ENCODE data around the gene DENND4B.
"Not testable (repeated sequence)": the region's sequence is repeated elsewhere in the genome, so short reads cannot be mapped to it uniquely, and the experiment has no call there.

The DENND4B gene, protein sequence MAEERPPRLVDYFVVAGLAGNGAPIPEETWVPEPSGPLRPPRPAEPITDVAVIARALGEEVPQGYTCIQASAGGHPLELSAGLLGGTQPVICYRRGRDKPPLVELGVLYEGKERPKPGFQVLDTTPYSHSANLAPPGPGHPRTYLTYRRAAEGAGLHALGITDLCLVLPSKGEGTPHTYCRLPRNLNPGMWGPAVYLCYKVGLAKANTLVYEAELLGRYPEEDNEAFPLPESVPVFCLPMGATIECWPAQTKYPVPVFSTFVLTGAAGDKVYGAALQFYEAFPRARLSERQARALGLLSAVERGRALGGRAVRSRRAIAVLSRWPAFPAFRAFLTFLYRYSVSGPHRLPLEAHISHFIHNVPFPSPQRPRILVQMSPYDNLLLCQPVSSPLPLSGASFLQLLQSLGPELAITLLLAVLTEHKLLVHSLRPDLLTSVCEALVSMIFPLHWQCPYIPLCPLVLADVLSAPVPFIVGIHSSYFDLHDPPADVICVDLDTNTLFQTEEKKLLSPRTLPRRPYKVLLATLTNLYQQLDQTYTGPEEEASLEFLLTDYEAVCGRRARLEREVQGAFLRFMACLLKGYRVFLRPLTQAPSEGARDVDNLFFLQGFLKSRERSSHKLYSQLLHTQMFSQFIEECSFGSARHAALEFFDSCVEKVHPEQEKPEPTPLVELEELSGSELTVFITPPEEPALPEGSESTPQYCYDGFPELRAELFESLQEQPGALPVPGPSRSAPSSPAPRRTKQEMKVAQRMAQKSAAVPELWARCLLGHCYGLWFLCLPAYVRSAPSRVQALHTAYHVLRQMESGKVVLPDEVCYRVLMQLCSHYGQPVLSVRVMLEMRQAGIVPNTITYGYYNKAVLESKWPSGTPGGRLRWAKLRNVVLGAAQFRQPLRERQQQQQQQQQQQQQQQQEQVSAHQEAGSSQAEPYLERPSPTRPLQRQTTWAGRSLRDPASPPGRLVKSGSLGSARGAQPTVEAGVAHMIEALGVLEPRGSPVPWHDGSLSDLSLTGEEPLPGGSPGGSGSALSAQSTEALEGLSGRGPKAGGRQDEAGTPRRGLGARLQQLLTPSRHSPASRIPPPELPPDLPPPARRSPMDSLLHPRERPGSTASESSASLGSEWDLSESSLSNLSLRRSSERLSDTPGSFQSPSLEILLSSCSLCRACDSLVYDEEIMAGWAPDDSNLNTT (N-terminal part only)

GRCh38 chr1:153946622-153947241 is at the start of gene DENND4B:
DENND4B (minus strand) TSS chr1:153946718; CDS start chr1:153944374, 2,344 bp downstream.
- peak within 1 kb of the TSS; percentile 90 for H3K4me3 Mint-ChIP-seq
- H3K36me3 Mint-ChIP-seq (ENCODE audit: low read depth), result peaks cover 92% of the 10 kb centered on the region
- peak within 1 kb of the TSS; percentile 99 for H3K27ac Mint-ChIP-seq
- H3K4me1 Mint-ChIP-seq (ENCODE audit: low read depth), result peaks cover 83% of the 10 kb centered on the region
- intact Hi-C loops (cut with micrococcal nuclease), result loop anchor here (1.0 to 10.0 kb wide), 3 partner anchors 12 to 152 kb away; partner anchors contain the start of genes CRTC2 and SLC39A1
- no peaks in the 10 kb centered on the region for H3K27me3 Mint-ChIP-seq
- no peaks in the 10 kb centered on the region for H3K9me3 Mint-ChIP-seq

- peaks cover 53% of the 10 kb centered on the region for H3K36me3 Mint-ChIP-seq (ENCODE audit: low read depth)
- H3K27ac Mint-ChIP-seq, result no peak overlapping the region
- no peak overlapping the region for H3K4me3 Mint-ChIP-seq
- no peaks in the 10 kb centered on the region for H3K27me3 Mint-ChIP-seq
- no peaks in the 10 kb centered on the region for H3K9me3 Mint-ChIP-seq
- intact Hi-C loops (cut with micrococcal nuclease), result no loop called here
- H3K4me1 Mint-ChIP-seq (ENCODE audit: low read depth), result peaks cover 27% of the 10 kb centered on the region
Measured at GRCh38 chr1:153995640-153996039, 49.1 kb upstream of the DENND4B start.

GRCh38 chr1:153995202-153995601 is 48.7 kb upstream of the DENND4B start:
- Mint-ChIP-seq H3K27me3 (no peaks in the 10 kb centered on the region), H3K4me1 (ENCODE audit: low read depth) (peaks cover 30% of the 10 kb centered on the region), H3K36me3 (ENCODE audit: low read depth) (peaks cover 56% of the 10 kb centered on the region), H3K27ac (no peak overlapping the region), H3K4me3 (no peak overlapping the region), H3K9me3 (no peaks in the 10 kb centered on the region)
- intact Hi-C loops (cut with micrococcal nuclease), result no loop called here

- Mint-ChIP-seq H3K27ac (peak overlapping the region; percentile 98), H3K36me3 (ENCODE audit: low read depth) (peaks cover 56% of the 10 kb centered on the region)
Measured at GRCh38 chr1:153991806-153992205, 45.3 kb upstream of the DENND4B start.

GRCh38 chr1:153991151-153991630 is 44.7 kb upstream of the DENND4B start:
- no peaks in the 10 kb centered on the region for H3K27me3 Mint-ChIP-seq
- peak overlapping the region; percentile 98 for H3K27ac Mint-ChIP-seq
- peaks cover 56% of the 10 kb centered on the region for H3K36me3 Mint-ChIP-seq (ENCODE audit: low read depth)
- no peaks in the 10 kb centered on the region for H3K9me3 Mint-ChIP-seq
- H3K4me1 Mint-ChIP-seq (ENCODE audit: low read depth), result peaks cover 48% of the 10 kb centered on the region
- peak overlapping the region; percentile 91 for H3K4me3 Mint-ChIP-seq
- intact Hi-C loops (cut with micrococcal nuclease), result loop anchor here (2.0 to 5.0 kb wide), 2 partner anchors 191 to 320 kb away; partner anchors contain the start of gene ILF2

More at GRCh38 chr1:153991806-153992205, 45.3 kb upstream of the DENND4B start:
- intact Hi-C loops (cut with micrococcal nuclease), result loop anchor here (2.0 to 5.0 kb wide), 2 partner anchors 190 to 321 kb away; partner anchors contain the start of gene ILF2
- peak overlapping the region; percentile 91 for H3K4me3 Mint-ChIP-seq
- peaks cover 42% of the 10 kb centered on the region for H3K4me1 Mint-ChIP-seq (ENCODE audit: low read depth)
- H3K27me3 Mint-ChIP-seq, result no peaks in the 10 kb centered on the region
- H3K9me3 Mint-ChIP-seq, result no peaks in the 10 kb centered on the region

- intact Hi-C loops (cut with micrococcal nuclease), result loop anchor here (2.0 to 5.0 kb wide), 2 partner anchors 192 to 320 kb away; partner anchors contain the start of gene ILF2
- Mint-ChIP-seq H3K4me1 (ENCODE audit: low read depth) (peaks cover 52% of the 10 kb centered on the region), H3K9me3 (no peaks in the 10 kb centered on the region), H3K27me3 (no peaks in the 10 kb centered on the region), H3K4me3 (peak within 1 kb of the TSS; percentile 91), H3K27ac (peak within 1 kb of the TSS; percentile 98), H3K36me3 (ENCODE audit: low read depth) (peaks cover 51% of the 10 kb centered on the region)
Measured at GRCh38 chr1:153990468-153991150, 44.1 kb upstream of the DENND4B start, which contains the start of gene RPS27. RPS27 (plus strand) TSS chr1:153990762; CDS start chr1:153990797, 35 bp downstream.

GRCh38 chr1:153987621-153988020 is 41.1 kb upstream of the DENND4B start:
- Mint-ChIP-seq H3K4me3 (no peak overlapping the region), H3K27me3 (no peaks in the 10 kb centered on the region), H3K36me3 (ENCODE audit: low read depth) (peaks cover 33% of the 10 kb centered on the region), H3K9me3 (no peaks in the 10 kb centered on the region), H3K27ac (peak overlapping the region; percentile 61), H3K4me1 (ENCODE audit: low read depth) (peaks cover 64% of the 10 kb centered on the region)
- intact Hi-C loops (cut with micrococcal nuclease), result loop anchor here (2.0 to 5.0 kb wide), 3 partner anchors 43 to 191 kb away; partner anchors contain the start of gene GATAD2B

DNA sequence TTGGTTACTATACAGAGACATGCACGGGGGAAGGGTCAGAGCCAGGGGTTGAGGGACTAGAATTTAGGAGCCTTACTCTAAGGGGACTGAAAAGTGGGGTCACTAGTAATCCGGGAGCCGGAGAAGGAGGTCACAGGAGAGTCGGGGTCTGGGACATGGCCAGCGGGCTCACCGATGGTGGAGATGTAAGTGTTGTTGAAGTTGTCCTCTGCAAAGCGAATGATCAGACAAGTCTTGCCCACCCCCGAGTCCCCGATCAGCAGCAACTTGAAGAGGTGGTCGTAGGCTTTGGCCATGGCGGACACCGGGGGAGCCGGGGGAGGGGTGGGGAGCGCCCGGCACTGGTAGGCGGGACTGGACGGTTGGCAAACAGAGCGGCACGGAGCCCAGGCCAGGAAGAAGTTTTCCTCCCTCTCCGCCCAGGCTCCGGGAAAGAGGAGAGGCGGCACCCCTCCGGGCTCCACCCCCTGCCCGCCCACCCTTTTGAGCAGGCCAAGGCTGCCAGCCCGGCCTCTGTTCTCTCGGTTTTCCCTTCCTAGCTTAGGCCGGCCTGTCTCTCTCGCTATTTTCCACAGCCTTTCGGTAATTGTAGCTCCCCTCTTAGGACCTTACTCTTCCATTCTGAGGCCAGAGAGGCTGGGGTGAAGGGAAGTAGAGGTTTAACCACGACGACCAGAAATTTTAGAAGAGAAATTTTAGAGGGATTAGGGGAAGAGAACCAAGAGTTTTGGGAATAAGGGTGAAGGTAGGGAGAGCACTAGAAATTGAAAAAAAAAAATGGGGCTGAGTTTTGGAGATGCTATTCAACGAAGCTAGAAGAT is 39.6 kb upstream of the DENND4B start, which contains the start of gene RAB13:
TSS of gene RAB13 (minus strand) at position 399 of the 821 bp plus-strand sequence. CDS start at position 296, 103 bp downstream.
- Mint-ChIP-seq H3K9me3 (no peaks in the 10 kb centered on the region), H3K27ac (peak within 1 kb of the TSS; percentile 61), H3K4me3 (peak within 1 kb of the TSS; percentile 86), H3K36me3 (ENCODE audit: low read depth) (peaks cover 30% of the 10 kb centered on the region), H3K4me1 (ENCODE audit: low read depth) (peaks cover 68% of the 10 kb centered on the region), H3K27me3 (no peaks in the 10 kb centered on the region)
- intact Hi-C loops (cut with micrococcal nuclease), result loop anchor here (1.0 to 5.0 kb wide), 4 partner anchors 41 to 189 kb away; partner anchors contain the start of gene GATAD2B

- peak overlapping the region; percentile 61 for H3K27ac Mint-ChIP-seq
- H3K27me3 Mint-ChIP-seq, result no peaks in the 10 kb centered on the region
- peak overlapping the region; percentile 86 for H3K4me3 Mint-ChIP-seq
- H3K4me1 Mint-ChIP-seq (ENCODE audit: low read depth), result peaks cover 65% of the 10 kb centered on the region
- intact Hi-C loops (cut with micrococcal nuclease), result loop anchor here (5.0 kb wide), 1 partner anchor 63 kb away; the partner anchor contains the start of gene GATAD2B
- no peaks in the 10 kb centered on the region for H3K9me3 Mint-ChIP-seq
- H3K36me3 Mint-ChIP-seq (ENCODE audit: low read depth), result peaks cover 27% of the 10 kb centered on the region
Measured at GRCh38 chr1:153985341-153985912, 38.9 kb upstream of the DENND4B start.

DNA sequence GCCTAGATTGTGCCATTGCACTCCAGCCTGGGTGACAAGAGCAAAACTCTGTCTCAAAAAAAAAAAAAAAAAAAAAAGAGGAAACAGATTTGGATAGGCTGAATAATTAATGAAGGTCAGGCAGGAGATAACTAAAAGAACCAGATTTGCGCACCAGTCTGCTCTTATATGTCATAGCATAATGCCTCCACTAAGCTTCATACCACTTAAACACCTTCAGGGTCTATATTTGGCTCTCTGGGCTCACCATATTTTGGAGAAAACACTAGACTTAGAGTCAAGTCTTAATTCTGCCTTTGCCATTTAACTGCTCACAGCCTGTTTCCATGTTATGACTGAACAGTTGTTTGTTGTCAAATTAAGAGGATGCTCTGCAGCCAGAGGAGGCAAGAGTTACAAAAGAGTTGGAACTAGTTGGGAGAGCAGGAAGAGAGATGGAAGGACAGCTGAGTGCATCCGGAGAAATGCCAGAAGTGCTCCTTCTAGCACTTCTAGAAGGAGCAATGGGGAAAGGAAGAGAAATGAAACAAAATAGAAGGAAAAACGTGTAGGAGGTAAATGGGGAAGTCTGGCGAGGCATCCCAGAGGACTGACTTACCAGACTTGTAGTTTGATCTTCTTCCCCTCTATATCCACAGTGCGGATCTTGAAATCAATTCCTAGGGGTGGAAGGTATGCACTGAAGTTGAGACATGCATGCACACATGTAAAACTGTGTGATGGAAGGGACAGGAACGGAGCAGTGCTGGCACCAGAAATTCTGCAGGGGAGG is 37.8 kb upstream of the DENND4B start:
- Mint-ChIP-seq H3K27ac (peak overlapping the region; percentile 48), H3K36me3 (ENCODE audit: low read depth) (peaks cover 34% of the 10 kb centered on the region), H3K4me1 (ENCODE audit: low read depth) (peaks cover 58% of the 10 kb centered on the region), H3K4me3 (peak overlapping the region; percentile 41), H3K9me3 (no peaks in the 10 kb centered on the region), H3K27me3 (no peaks in the 10 kb centered on the region)
- intact Hi-C loops (cut with micrococcal nuclease), result no loop called here

DNA sequence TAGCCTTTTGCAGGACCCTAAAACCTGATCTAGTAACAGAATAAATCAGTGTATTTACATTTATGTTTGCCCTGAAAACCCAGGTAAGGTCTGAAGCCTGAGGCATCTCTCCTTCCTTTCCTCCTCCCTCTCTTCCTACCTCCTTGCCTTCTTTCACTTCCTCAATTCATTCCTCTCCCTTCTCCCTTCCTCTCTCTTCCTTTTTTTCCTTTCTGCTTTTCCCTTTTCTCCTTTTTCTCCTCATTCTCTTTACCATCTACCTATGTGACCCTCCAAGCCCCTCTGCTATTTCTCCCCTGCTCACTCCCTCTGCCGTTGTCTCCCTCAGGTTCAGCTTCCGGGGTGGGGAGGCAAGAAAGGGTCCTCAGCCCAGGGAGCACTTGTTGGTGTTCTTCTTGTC is 35.2 kb upstream of the DENND4B start:
- H3K9me3 Mint-ChIP-seq; intact Hi-C loops (cut with micrococcal nuclease); H3K27ac Mint-ChIP-seq; H3K27me3 Mint-ChIP-seq; H3K4me3 Mint-ChIP-seq: not testable (repeated sequence)
- Mint-ChIP-seq H3K4me1 (ENCODE audit: low read depth) (peaks cover 69% of the 10 kb centered on the region), H3K36me3 (ENCODE audit: low read depth) (peaks cover 54% of the 10 kb centered on the region)
